AG09309 (cell line): ENCODE data around the gene PHLDA2.

Experiments
- DNase-seq: peaks from one replicate; pipeline ENCODE4 v3.0.0-alpha.2; 2010; ENCODE audit warnings: low read depth
- H3K4me3 ChIP-seq: 2 replicates; pipeline ENCODE4 v1.5.1; 2011; ENCODE audit warnings: mild to moderate bottlenecking, low read depth, low read length, moderate library complexity; ENCODE audit not compliant: control insufficient read depth
- TF ChIP-seq, protein P1 (sequence below): IDR thresholded peaks from 2 replicates; pipeline ENCODE4 v1.5.1; 2011; ENCODE audit warnings: mild to moderate bottlenecking, low read depth, low read length, inconsistent platforms; ENCODE audit not compliant: insufficient read depth, control insufficient read depth; ENCODE audit errors: missing control alignments

Gene PHLDA2

DNA sequence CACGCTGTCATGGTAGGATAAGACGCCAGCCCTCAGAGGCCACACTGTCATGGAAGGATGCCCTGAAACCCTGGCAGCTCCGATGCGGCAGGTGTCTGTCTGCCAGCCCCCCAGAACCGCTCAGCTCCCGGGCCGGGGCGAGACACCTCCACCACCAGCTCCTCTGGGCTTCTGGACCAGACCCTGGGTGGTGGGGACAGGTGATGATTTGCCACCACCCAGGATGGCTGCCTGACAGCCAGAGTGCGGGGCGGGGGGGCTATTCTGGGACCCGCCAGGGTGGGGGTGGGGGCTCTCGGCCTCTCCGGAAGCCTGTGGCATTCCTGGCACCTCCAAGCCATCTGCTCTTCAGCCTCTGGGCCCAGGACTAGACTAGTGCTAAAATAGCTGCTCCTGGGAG lies 9.4 kb downstream of the PHLDA2 start:
- TF ChIP-seq, protein P1, sequence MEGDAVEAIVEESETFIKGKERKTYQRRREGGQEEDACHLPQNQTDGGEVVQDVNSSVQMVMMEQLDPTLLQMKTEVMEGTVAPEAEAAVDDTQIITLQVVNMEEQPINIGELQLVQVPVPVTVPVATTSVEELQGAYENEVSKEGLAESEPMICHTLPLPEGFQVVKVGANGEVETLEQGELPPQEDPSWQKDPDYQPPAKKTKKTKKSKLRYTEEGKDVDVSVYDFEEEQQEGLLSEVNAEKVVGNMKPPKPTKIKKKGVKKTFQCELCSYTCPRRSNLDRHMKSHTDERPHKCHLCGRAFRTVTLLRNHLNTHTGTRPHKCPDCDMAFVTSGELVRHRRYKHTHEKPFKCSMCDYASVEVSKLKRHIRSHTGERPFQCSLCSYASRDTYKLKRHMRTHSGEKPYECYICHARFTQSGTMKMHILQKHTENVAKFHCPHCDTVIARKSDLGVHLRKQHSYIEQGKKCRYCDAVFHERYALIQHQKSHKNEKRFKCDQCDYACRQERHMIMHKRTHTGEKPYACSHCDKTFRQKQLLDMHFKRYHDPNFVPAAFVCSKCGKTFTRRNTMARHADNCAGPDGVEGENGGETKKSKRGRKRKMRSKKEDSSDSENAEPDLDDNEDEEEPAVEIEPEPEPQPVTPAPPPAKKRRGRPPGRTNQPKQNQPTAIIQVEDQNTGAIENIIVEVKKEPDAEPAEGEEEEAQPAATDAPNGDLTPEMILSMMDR, result no peak
- no peak for DNase-seq
- no peak overlapping the region for H3K4me3 ChIP-seq

DNA sequence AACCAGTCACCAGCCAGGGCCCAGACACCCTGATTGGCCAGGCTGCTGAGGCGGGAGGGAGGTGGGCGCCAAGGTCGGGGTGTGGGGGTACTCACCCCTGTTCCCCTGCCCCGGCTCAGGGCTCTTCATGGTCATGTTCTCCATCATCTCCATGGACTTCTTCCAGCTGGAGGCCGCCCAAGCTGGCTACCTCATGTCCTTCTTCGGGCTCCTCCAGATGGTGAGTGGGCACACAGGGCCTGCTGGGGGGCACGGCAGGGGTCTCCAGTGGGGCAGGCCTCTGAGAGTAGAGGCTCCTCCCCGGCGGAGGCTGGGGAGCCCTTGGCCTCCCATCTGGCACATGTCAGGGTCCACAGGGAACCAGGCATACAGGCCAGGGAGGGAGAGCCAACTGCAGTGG lies 10.0 kb downstream of the PHLDA2 start:
- no peak overlapping the region for H3K4me3 ChIP-seq
- TF ChIP-seq, protein P1, result no peak
- no peak for DNase-seq

DNA sequence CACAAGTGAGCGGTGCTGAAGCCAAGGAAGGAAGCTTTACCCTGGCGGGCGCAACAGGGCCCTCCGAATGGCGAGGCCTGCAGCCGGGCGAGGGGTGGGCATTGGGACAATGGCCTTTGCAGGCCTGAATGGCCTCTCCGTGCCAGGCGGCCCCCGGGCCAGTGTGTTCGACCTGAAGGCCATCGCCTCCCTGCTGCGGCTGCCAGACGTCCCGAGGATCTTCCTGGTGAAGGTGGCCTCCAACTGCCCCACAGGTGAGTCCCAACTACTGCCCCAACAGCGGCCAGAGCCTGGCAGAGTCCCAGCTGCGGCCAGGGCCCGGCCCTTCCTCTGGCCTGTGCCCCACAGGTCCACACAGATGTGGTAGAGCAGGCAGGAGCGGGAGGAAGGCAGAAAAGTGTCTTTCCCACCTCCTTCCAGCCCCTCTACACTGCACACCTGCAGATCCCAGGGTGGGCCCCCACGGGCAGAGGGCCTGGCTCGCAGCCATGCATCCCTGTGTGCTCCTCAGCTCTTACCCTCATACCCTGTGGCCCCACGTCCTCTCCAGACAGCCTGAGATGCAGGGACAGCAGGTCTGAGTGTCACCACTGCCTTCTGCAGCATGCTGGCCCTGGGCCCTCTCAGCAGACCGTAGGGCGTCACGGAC lies 11.3 kb downstream of the PHLDA2 start:
- H3K4me3 ChIP-seq, result no peak overlapping the region
- no peak for DNase-seq
- TF ChIP-seq, protein P1, result no peak

DNA sequence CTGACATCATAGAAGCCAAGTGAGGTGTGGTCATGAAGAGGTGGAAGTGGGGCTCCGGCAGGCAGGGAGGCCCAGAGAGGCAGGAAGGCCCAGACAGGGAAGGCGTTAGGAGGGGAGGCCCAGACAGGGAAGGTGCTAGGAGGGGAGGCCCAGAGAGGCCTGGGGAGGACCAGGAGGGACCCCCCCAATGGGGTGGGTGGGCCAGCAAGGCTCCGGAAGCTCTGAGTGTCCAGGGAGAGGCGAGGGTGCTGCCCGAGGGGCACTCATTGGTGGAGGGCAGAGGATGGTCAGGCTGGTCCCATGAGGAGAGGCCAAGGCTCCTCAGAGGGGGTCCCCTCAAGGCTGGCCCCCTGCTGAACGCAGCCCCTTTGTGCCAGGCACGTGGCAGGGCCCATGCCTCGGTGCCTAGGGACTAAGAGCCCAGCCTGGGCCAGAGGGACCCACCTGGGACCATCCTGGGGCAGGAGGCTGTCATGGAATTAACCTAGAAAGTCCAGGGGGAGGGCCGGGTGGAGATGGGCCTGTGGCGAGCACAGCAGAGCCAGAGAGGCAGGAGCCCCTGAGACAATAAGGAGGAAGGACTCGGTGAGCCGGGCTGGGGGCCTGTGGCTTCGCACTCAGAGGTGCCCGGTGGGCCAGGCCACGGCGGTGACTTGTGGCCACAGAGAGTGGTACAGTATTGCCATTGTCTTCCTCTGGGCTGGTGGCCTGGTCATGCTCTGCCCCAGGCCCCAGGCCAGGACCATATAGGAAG lies 12.2 kb downstream of the PHLDA2 start:
- TF ChIP-seq, protein P1, result no peak

DNA sequence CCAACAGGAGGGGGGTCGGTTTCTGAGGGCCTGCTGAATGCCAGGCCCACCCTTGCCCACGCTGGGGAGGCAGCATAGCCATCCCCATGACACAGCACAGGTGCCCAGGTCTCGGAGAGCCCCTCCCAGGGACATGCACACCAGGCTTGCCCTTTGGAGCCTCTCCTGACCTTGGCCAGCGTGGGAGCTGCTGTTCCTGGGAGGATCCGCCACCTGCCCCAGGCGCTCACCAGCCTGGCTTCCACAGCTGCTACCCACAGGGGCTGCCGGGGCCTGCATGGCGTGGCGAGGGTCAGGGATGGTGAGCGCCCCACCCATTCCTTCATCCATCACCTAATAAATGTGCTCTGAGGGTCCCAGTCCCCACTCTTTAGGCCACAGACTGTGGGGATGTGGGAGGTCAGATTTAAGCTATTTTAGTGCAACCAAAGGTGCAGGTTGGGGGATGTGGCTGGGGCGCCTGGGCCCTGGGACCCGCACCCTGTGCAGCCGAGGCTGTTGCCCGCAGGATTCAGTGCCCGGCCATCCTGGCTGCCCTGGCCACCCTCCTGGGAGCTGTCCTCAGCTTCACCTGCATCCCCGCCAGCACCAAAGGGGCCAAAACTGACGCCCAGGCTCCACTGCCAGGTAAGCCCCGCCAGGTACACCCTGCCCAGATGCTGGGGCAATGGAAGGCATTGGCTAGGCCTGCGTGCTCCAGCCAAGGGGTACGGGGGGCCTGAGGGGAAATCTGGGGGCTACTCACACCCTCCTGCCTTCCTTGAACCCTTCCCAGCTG lies 12.9 kb downstream of the PHLDA2 start:
- TF ChIP-seq, protein P1, result no peak
- DNase-seq, result no peak
- no peak overlapping the region for H3K4me3 ChIP-seq

More for the DNA sequence above, 12.2 kb downstream of the PHLDA2 start:
- H3K4me3 ChIP-seq, result no peak overlapping the region
- DNase-seq, result no peak

DNA sequence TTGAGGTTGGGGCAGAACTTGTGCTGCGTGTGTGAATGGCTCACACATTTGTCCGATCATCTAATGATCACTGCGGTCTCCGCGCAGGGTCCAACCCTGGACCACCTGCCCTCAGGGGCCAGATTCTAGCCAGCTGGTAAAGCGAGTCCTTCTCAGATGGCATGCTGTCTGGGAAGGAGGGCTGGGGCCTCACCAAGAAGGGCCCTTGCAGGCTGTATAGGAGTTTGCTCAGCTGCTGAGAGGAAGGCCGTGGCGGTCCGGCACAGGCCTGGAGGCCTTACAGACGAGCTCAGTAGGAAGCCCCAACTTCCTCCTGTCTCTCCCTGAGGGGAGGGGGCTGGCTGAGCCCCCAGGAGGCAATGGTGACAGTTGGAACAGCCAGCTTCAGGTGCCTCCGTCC lies 13.7 kb downstream of the PHLDA2 start:
- H3K4me3 ChIP-seq, result no peak overlapping the region
- DNase-seq, result no peak
- TF ChIP-seq, protein P1, result no peak
